KBM-7 (cell line): ENCODE measurements around the gene ASPG.

ENCODE experiments used
- DNase-seq: peaks from one replicate; pipeline ENCODE4 v3.0.0-alpha.2; 2015
- in situ Hi-C: fragments of 300-500 bp; cut with MboI; formaldehyde crosslinking; loops from 2 replicates; pipeline ENCODE4 v1.14.3; 2020; ENCODE audit warnings: low sequenced_read_pairs, low pct_unique_long_range_greater_than_20kb, mixed read lengths

The ASPG gene

DNA sequence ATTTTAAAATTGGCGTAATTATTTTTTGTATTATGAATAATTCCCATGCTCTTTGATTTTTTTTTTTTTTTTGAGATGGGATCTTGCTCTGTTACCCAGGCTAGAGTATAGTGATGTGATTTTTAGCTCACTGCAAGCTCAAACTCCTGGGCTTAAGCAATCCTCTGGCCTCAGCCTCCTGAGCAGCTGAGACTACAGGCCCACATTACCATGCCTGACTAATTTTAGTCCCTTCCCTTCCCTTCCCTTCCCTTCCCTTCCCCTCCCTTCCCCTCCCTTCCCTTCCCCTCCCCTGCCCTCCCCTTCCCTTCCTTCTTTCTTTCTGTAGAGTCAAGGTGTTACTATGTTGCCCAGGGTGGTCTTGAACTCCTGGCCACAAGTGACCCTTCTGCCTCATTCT is 43.5 kb downstream of the ASPG start:
- in situ Hi-C loops: no loop called here
- DNase-seq: no peak

- in situ Hi-C loops: no loop called here
These were observed 44.1 kb downstream of the ASPG start for GRCh38 chr14:104129556-104129955.

DNA sequence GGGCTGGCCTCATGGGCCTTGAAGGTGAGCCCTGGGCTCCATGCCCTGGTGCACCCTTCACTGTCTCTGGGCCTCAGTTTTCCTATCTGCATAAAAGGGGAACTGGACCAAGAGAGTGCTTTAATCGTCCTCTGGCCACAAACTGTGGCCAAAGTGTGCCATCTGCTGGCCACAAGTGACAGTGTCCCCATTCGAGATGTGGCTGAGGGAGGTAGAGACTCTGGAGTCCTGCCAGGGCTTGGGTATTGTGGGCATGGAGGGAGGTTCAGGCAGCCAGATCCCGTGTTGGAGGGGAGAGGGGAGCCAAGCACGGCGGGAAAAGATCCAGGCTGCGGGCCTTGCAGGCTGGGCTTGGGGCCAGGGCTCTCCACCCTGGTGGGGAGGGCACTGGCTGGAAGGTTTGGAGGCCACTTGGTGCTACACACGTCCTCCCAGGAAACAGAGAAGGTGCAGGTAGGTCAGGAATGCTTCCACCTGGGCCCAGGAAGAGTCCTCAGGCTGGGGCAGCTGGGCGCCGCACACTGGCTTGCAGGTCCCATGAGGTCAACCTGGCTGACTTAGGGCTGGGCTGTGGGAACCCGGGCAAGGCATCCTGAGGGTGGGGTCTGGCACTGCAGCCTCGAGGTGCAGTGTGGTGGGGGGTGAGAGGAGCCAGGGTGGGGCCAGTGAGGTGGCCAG is 45.6 kb downstream of the ASPG start:
- peak; percentile 73 for DNase-seq
- in situ Hi-C loops: no loop called here

More at GRCh38 chr14:104129556-104129955, 44.1 kb downstream of the ASPG start:
- no peak for DNase-seq

- in situ Hi-C loops: no loop called here
- no peak for DNase-seq
These were observed 46.6 kb downstream of the ASPG start for GRCh38 chr14:104131968-104132732.

- in situ Hi-C loops: no loop called here
These were observed 47.5 kb downstream of the ASPG start for GRCh38 chr14:104132981-104133380.

GRCh38 chr14:104133496-104133895 is 48.0 kb downstream of the ASPG start:
- no peak for DNase-seq
- in situ Hi-C loops: no loop called here

More at GRCh38 chr14:104132981-104133380, 47.5 kb downstream of the ASPG start:
- DNase-seq: no peak

- in situ Hi-C loops: no loop called here
- no peak for DNase-seq
These were observed 48.8 kb downstream of the ASPG start for GRCh38 chr14:104134061-104134965.

GRCh38 chr14:104135121-104135903 is 49.8 kb downstream of the ASPG start:
- in situ Hi-C loops: no loop called here
- peak; percentile 59 for DNase-seq

DNA sequence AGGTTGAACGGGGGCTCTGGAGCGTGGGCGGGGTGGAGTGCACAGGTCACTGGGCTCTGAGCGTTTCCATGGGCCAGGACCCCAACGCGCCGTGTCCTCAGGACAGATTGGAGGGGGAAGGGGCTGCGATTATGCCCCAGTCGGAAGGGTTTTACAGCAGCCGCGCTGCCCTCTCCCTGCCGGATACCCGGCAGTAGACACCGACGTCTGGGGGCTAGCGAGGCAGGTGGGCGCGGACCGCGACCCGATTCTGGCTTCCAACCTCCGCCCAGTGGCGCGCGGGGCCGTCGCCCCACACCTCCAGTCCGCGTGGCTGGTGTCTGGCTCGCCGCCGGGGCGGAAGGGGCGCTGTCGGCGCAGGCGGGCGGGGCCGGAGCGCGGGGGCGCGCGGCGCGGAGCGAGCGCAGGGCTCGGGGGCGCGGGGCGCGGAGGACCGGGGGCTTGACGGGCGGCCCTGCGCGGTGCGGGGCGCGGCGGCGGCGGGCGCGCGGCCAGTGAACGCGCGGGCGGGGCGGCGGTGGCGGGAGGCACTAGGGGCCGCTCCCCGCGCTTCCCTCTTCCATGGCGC is 50.5 kb downstream of the ASPG start:
- in situ Hi-C loops: no loop called here
- DNase-seq: peak; percentile 15

GRCh38 chr14:104136472-104137296 is 51.2 kb downstream of the ASPG start:
- DNase-seq: peak; percentile 16
- in situ Hi-C loops: no loop called here

GRCh38 chr14:104137297-104138097 is 52.0 kb downstream of the ASPG start:
- peak; percentile 81 for DNase-seq
- in situ Hi-C loops: no loop called here

DNA sequence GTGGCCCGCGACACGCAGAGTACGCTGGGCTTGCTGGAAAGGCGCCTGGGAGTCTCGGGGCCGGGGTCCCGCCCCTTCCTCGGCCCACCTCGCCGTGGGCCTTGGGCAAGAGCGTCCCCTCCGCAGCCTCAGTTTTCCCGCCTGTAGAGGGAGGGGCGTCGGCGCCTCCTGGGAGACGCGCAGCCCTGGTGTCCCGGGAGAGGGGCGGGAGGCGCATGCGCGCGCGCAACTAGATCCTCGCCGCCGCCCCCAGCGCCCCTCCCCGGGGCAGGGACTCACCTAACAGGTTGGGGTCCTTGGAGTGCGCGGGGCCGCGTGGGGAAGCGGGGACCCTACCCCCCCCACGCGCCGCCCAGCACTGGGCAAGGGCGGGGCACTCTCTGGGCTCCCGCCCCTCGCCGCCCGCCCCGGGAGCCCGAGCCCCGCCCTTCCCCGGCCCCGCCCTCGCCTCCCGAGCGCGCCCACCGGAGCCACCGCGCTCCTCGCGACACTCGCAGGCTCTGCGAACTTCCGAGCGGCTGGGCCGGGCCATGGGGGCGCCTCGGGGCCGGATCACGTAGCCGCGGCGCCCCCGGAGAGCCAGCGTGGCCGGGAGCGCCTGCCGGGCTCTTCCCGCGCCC is 52.7 kb downstream of the ASPG start, which contains the start of gene KIF26A:
TSS of gene KIF26A (plus strand) at position 490 of the 620 bp plus-strand sequence. CDS start 136 bp downstream, outside the sequence.
- in situ Hi-C loops: no loop called here
- DNase-seq: peak; percentile 79

- DNase-seq: peak; percentile 44
- in situ Hi-C loops: no loop called here
These were observed 53.4 kb downstream of the ASPG start for GRCh38 chr14:104138718-104139459.

DNA sequence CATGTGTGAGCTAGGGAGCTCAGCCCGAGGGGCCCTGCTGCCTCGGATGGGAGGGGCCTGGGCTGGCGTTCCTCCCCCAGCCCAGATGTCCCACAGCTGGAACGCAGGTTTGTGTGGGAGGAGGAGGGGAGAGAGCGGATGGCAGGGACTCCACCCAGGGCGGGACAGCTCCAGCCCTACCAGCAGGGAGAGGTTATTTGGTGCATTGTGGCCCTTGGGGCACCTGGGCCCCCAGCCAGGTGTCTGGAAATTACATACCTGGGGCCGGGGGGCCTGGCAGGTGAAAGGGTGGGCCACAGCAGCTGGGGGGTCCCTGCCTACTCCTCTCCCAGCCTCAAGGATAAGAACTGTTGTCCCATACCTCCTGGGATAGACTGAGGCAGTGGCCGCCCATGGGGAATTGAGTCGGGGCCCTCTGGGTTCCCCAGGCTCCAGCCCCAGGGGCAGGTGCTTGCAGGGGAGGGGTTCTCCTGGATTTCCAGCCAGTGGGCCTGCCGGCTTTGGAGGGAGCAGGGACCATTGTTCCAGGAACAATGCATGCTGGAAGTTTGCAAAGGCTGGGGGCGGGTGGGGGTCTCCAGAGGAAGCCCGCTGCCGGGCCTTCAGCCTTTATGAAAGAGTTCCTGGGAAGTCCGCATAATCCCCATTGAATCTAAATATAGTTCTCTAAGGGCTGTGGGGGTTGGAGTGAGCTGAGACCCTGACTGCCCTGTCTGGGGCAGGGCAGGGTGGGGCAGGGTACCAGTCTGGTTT is 54.1 kb downstream of the ASPG start:
- in situ Hi-C loops: no loop called here
- peak; percentile 54 for DNase-seq

DNA sequence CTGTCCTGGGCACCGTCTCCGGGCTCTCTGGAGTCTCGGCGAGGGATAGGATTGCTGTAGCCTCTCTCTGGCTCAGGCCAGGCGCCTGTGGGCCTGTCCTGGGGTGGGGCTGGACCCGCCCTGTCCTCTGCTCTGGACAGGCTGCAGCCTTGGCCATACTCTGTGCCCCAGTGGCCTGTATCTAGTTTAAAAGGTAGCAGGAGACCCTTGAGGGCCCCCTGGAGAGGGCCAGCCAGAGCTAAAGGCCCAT is 54.6 kb downstream of the ASPG start:
- no peak for DNase-seq
- in situ Hi-C loops: no loop called here
